Activated T-cell treated with anti-CD3 and anti-CD28 coated beads, Interleukin-2, amount 50 U/mL, for 72 hours (primary cell): ENCODE measurements around the gene CACNA1C. TPM values are rescaled to one million over a fixed set of nuclear protein-coding genes. Genes with fewer than 3 reads are reported as not detected.
A peak's percentile ranks its signal among the peaks of the same experiment; 100 is the strongest.

Experiments
- ATAC-seq, 2 donors: fragments of 150-1000 bp; cut with Tn5 transposase; replicated peaks in 1 of 2; 2 replicates each; pipeline ENCODE4 v1.10.0; 2021; ENCODE audit warnings: moderate library complexity in 2 of 2, mild to moderate bottlenecking in 1 of 2
- DNase-seq, 2 donors: peaks; one replicate each; pipeline ENCODE4 v3.0.0; 2021 to 2022; ENCODE audit warnings: mixed read lengths in 1 of 2
- H3K27ac Mint-ChIP-seq: one replicate; pipeline ENCODE4 v1.8.0; 2022; ENCODE audit warnings: mild to moderate bottlenecking, moderate library complexity, mixed read lengths
- H3K27me3 Mint-ChIP-seq: one replicate; pipeline ENCODE4 v1.8.0; 2022; ENCODE audit warnings: low read depth, mixed read lengths
- H3K36me3 Mint-ChIP-seq, 2 donors: one replicate each; pipeline ENCODE4 v1.8.0; 2022; ENCODE audit warnings: mixed read lengths in 2 of 2, mild to moderate bottlenecking in 1 of 2; ENCODE audit not compliant: insufficient read depth in 2 of 2
- H3K4me1 Mint-ChIP-seq: one replicate; pipeline ENCODE4 v1.8.0; 2022; ENCODE audit warnings: low read depth, mixed read lengths
- H3K4me3 Mint-ChIP-seq, 2 donors: one replicate each; pipeline ENCODE4 v1.8.0; 2022; ENCODE audit warnings: mild to moderate bottlenecking in 2 of 2, mixed read lengths in 2 of 2, moderate library complexity in 2 of 2
- H3K9me3 Mint-ChIP-seq, 2 donors: one replicate each; pipeline ENCODE4 v1.8.0; 2022; ENCODE audit warnings: mixed read lengths in 2 of 2
- total RNA-seq, 2 donors: library from RNA; stranded (reverse); gene quantifications; one replicate each; pipeline ENCODE4 v1.2.3, GENCODE V29; 2022

CACNA1C gene
- total RNA-seq, 2 donors from 2014 or later = 0.14 to 0.21 TPM

DNA sequence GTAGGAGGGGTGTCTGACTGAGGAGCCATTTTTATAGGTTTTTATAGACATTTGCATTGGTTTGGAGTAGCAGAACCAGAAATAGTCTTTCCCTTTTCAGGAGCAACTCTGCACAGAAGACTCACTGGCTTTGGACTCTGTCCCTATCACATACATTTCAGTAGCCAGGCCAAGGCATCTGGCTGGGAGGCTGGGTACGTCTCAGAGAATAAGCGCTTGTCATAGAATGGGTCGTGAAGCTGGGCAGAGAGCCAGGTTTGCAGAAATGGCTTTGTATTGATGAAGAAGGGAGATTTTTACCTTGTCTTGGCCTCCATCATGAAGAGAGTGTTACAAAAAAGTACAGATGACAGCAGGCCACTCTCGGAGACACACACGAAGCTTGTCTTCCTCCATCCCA, 98.6 kb downstream of the CACNA1C start:
- Mint-ChIP-seq H3K27ac (no peak overlapping the region), H3K27me3 (peaks cover 32% of the 10 kb centered on the region), H3K36me3 (peaks cover 0 to 1% of the 10 kb centered on the region in 2 donors), H3K9me3 (no peaks in the 10 kb centered on the region), H3K4me1 (peaks cover 10% of the 10 kb centered on the region), H3K4me3 (no peak overlapping the region)
- ATAC-seq (no peak), DNase-seq (no peak)

DNA sequence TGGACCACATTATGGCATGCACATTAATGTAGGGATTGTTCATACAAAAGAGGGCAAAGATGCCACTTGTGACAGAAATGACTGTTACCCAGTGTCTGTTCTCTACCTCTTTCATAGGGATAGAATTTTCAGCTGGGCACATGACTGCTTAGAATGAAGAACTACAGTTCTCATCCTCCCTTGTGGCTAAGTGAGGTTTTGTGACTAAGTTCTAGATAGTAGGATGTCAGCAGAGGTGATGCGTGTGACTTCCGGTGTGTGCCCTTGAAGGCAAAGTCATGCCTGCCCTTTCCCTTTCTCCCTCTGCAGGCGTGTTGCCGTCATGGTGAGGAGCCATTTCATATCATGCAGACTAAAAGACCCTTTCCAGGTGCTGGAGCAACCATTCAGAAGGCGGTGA, 99.3 kb downstream of the CACNA1C start:
- no peaks in the 10 kb centered on the region for H3K9me3 Mint-ChIP-seq

DNA sequence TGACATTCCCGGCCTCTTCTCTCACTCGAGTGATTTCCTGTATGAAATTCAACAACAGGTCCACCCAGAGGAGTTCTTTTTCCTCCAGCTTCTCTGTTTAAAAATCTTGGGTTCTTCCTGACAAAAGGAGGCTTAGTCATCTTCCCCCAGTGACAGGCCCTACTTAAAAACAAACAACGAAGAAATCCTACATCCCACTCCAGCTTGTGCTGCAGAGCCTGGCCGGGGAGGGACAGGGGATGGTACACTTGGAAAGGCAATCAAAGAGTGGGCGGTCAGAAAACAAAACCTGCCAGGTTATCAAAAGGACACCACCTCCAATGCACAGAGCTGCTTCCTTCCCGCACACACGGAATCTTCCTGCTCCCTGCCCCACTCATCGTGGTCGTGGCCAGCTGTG, 101.3 kb downstream of the CACNA1C start:
- ATAC-seq (no peak), DNase-seq (no peak)
- Mint-ChIP-seq H3K9me3 (no peaks in the 10 kb centered on the region), H3K4me3 (no peak overlapping the region), H3K4me1 (peaks cover 10% of the 10 kb centered on the region), H3K36me3 (peaks cover 0 to under 1% of the 10 kb centered on the region in 2 donors), H3K27me3 (peaks cover 32% of the 10 kb centered on the region), H3K27ac (no peak overlapping the region)

More for the DNA sequence above, 99.3 kb downstream of the CACNA1C start:
- Mint-ChIP-seq H3K4me3 (no peak overlapping the region), H3K36me3 (peaks cover 0 to 1% of the 10 kb centered on the region in 2 donors), H3K4me1 (peaks cover 10% of the 10 kb centered on the region), H3K27ac (no peak overlapping the region), H3K27me3 (peaks cover 32% of the 10 kb centered on the region)
- peak; percentile 16 to 30 for DNase-seq
- ATAC-seq = peak; percentile 79 to 94

DNA sequence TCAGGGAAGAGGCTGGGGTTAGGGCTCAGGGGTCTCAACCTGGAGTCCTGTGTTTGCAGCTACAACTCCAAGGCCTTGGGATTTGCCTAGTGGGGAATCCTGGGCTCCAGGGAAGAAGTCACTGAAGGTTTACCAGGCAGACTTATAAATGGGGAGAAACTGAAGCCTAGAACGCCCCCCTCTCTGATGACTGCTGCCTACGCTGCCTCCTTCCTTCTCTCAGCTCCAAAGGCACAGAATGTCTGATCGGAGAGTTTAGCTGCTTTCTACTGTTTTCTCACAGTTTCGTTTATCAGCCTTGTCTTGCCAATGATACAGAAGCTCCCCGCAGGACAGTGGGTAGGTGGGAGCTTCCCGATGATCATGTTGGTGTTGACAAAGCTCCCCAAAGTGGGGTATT, 101.7 kb downstream of the CACNA1C start:
- no peak overlapping the region for H3K27ac Mint-ChIP-seq
- DNase-seq (no peak), ATAC-seq (no peak)
- peaks cover 10% of the 10 kb centered on the region for H3K4me1 Mint-ChIP-seq
- H3K36me3 Mint-ChIP-seq = no peaks in the 10 kb centered on the region
- H3K4me3 Mint-ChIP-seq = no peak overlapping the region
- no peaks in the 10 kb centered on the region for H3K9me3 Mint-ChIP-seq
- H3K27me3 Mint-ChIP-seq = peaks cover 30% of the 10 kb centered on the region

DNA sequence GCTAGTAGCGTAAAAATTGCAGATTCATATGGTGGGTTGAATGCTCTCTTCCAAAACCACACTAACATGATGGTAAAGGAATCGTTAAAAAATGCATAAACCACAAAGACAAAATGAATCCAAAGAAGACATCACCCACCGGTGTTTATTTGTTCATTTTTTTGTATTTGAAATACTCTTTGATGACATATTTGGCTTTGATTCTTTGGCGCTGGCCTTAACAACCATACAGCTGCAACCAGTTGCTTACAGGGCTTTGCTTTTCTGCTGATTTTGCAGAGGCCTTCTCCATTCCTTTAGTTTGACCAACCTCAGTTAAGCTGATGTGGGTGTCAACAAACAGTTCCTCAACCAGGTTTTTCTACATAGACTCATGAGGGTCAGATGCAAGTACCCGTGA, 103.5 kb downstream of the CACNA1C start:
- H3K36me3 Mint-ChIP-seq = no peaks in the 10 kb centered on the region
- DNase-seq = no peak

DNA sequence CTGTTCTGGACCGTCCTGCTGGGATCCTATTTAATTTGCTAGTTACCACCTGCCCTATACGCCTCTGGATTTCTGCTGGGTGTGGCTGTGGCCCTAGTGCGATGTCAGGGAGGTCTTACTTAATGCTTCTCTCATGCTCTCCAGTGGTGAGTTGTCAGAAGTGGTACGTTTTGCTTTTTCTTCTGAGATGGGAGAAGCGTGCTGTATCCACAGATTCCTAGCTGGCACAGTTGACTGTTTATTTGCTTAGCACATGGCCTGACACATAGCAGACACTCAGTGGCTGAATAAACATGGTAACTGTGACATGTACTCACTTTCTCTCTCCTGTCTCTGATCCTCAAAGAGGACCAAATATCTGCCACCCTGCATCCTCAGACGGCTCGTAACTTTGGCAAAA, 107.3 kb downstream of the CACNA1C start:
- Mint-ChIP-seq H3K4me1 (no peaks in the 10 kb centered on the region), H3K36me3 (no peaks in the 10 kb centered on the region), H3K27me3 (peaks cover 17% of the 10 kb centered on the region), H3K9me3 (peaks cover 0 to 3% of the 10 kb centered on the region in 2 donors), H3K27ac (no peak overlapping the region), H3K4me3 (no peak overlapping the region)
- ATAC-seq = no peak
- DNase-seq = no peak

More for the DNA sequence above, 103.5 kb downstream of the CACNA1C start:
- Mint-ChIP-seq H3K9me3 (no peaks in the 10 kb centered on the region), H3K27me3 (peaks cover 24% of the 10 kb centered on the region), H3K4me1 (no peaks in the 10 kb centered on the region), H3K27ac (no peak overlapping the region), H3K4me3 (no peak overlapping the region)
- no peak for ATAC-seq

DNA sequence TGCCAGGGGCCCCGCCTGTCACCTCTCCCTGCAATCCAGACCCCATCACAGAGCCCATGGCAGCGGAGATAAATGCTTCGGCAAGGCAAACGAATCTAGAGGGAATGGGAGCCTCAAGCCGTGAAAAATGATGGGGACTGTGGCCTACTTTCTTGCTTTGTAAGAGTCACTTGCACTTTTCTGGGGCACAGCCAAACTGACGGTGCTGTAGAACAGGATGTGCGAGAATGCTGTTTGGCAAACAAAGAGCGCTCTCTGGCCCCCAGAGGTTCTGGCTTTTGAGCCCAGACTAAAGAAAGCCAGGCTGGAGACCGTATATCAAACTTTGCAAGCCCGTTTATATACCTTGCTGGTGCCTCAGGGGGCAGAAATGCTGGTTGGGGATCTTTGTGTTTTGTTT, 108.7 kb downstream of the CACNA1C start:
- H3K4me3 Mint-ChIP-seq = no peak overlapping the region

DNA sequence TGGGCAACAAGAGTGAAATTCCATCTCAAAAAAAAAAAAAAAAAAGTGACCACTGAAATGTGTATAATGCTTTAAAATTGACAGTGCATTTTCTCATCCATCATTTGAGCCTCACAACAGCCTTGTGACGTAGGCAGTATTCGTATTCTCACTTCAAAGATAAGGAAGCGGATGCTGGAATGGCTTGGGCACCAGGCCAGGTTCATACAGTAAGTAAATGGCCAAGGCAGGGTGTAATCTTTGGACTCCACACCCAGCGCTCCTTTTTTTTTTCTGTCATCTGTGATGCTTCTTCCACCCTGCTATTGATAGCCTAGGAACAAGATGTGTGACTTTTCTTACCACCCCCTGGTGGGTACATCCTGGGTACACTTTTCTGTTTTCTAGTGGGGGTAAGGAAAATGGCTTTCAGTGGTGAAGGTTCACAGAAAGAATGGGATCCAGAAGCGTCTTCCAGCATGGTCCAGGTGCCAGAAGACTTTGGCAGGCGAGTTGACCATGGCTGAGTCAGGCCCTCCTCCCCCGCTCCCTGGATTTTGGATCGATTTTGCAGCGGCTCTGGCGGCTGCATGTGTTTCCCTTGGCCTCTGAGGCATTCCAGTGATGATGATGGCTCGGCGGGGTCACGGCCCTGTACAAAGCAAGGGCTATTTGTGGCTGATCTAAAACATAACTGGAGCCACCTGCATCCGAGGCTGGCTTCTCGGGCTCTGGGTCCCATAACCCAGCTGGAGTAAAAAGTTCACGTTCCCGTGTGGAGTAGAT, 110.6 kb downstream of the CACNA1C start:
- peaks cover 8 to 15% of the 10 kb centered on the region in 2 donors for H3K9me3 Mint-ChIP-seq
- no peak for ATAC-seq
- no peaks in the 10 kb centered on the region for H3K4me1 Mint-ChIP-seq

More for the DNA sequence above, 108.7 kb downstream of the CACNA1C start:
- Mint-ChIP-seq H3K9me3 (peaks cover under 1 to 5% of the 10 kb centered on the region in 2 donors), H3K36me3 (peaks cover under 1% of the 10 kb centered on the region in 2 donors), H3K27me3 (peaks cover 9% of the 10 kb centered on the region), H3K4me1 (no peaks in the 10 kb centered on the region), H3K27ac (no peak overlapping the region)
- DNase-seq (no peak), ATAC-seq (no peak)

DNA sequence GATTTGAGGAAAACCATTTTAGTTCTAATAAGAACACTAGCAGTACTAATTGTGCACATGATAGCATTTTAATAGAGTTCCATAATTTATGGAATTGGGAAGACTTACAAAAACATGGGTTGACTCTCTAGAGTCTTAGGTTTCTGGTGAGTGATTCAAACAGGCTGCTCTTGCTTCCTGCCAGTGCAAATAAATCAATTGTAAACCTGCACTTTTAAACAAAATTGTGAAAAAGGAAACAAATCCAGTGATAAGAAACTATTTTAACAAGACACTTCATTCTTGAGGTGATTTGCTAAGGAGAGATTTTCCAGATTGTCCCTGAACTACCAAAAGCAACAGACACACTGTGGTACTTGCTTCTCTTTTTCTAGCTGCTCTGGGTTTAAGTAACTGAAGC, 112.2 kb downstream of the CACNA1C start:
- ATAC-seq = no peak
- DNase-seq = no peak
- H3K27me3 Mint-ChIP-seq = peaks cover 9% of the 10 kb centered on the region
- H3K4me3 Mint-ChIP-seq = no peak overlapping the region
- peaks cover 8 to 15% of the 10 kb centered on the region in 2 donors for H3K9me3 Mint-ChIP-seq
- no peak overlapping the region for H3K27ac Mint-ChIP-seq
- H3K36me3 Mint-ChIP-seq = peaks cover 3% of the 10 kb centered on the region in 2 donors
- H3K4me1 Mint-ChIP-seq = no peaks in the 10 kb centered on the region

More for the DNA sequence above, 110.6 kb downstream of the CACNA1C start:
- Mint-ChIP-seq H3K27me3 (peaks cover 9% of the 10 kb centered on the region), H3K4me3 (no peak overlapping the region), H3K36me3 (peaks cover 3% of the 10 kb centered on the region in 2 donors), H3K27ac (no peak overlapping the region)
- no peak for DNase-seq

DNA sequence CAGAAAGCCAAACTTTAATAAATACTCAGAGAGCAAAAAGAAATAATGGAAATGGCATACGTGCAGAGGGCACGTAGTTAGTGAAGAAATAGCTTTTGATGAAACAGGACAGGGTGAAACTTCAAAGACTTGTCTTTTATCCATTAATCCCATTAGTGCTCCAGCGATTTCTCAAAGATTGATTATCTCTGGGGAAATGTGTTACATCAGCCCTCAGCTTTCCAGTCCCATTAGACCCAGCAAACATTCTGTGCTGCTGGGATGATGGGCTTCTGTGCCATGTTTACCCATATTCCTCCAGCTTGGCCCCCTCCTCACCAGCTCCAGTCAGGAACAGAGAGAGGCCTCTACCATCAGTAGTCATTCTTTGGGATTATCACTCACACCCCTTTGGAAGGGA, 113.1 kb downstream of the CACNA1C start:
- no peak overlapping the region for H3K4me3 Mint-ChIP-seq
- H3K27me3 Mint-ChIP-seq = peaks cover 9% of the 10 kb centered on the region
- ATAC-seq = no peak
- peaks cover 8 to 17% of the 10 kb centered on the region in 2 donors for H3K9me3 Mint-ChIP-seq
- DNase-seq = no peak
- H3K27ac Mint-ChIP-seq = no peak overlapping the region
- H3K36me3 Mint-ChIP-seq = peaks cover 3% of the 10 kb centered on the region in 2 donors
- no peaks in the 10 kb centered on the region for H3K4me1 Mint-ChIP-seq

DNA sequence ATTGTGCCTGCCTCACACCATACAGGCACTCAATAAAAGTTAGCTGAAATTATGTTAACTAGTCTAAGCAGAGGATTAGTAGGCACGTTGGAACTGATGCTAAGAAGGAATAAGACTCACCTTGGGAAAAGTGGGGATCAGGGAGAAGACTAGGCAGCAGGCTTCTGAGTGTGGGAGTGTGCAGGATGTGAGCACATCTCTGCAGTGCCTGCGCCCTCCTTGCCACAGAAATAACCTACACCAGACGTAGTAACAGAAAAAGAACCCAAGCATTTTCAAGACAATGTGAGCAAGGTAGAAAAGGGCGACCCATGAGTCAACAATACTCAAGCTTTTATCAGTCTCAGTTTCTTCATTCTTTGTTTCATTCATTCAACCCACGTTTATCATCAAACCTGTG, 113.9 kb downstream of the CACNA1C start:
- H3K4me1 Mint-ChIP-seq = no peaks in the 10 kb centered on the region
- H3K4me3 Mint-ChIP-seq = no peak overlapping the region
- H3K27ac Mint-ChIP-seq = no peak overlapping the region
- H3K9me3 Mint-ChIP-seq = peaks cover 8 to 17% of the 10 kb centered on the region in 2 donors
- ATAC-seq (no peak), DNase-seq (no peak)
- H3K27me3 Mint-ChIP-seq = peaks cover 9% of the 10 kb centered on the region
- peaks cover 3% of the 10 kb centered on the region in 2 donors for H3K36me3 Mint-ChIP-seq

DNA sequence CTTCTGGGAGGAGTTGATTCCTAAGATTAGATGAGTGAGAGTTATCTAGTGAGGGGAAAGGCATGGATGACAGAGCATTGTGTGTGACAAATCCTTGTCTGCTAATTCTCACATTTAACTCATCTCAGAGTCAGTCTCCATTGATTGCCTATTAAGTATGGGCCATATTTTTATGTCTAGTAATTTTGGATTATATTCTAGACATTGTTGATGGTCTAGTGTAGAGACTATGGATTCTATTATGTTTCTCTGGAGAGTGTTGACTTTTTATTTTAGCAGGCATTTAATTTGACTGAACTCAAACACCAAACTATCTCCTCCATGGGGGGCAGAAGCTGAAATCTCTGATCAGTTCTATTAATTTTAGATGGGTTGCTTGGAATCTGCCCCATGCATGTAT, 114.4 kb downstream of the CACNA1C start:
- Mint-ChIP-seq H3K27me3 (peaks cover 9% of the 10 kb centered on the region), H3K27ac (no peak overlapping the region), H3K4me3 (no peak overlapping the region), H3K9me3 (peaks cover 8 to 17% of the 10 kb centered on the region in 2 donors), H3K36me3 (peaks cover 3% of the 10 kb centered on the region in 2 donors), H3K4me1 (no peaks in the 10 kb centered on the region)
- ATAC-seq = no peak
- no peak for DNase-seq

DNA sequence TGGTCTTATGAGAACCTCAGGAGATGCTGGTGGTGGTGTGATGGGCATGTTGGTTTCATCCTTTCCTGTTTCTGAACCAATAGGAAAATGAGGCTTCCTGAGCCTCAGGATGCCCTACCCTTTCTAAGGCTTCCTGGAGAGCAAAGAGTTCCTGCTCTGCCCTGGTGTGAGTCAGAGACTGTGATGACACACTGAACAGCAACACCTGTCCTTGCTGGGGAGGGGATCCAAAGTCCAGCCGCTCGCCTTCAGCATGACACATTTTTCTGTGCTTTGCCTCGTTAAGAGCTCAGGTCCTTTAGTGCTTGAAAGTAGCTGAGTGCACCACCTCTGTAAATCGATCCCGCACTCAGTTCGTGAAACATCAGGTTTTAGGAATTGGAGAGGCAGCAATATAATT, 116.0 kb downstream of the CACNA1C start:
- H3K27me3 Mint-ChIP-seq = peaks cover 9% of the 10 kb centered on the region
- no peak for ATAC-seq
- H3K27ac Mint-ChIP-seq = no peak overlapping the region
- no peak overlapping the region for H3K4me3 Mint-ChIP-seq
- H3K36me3 Mint-ChIP-seq = peaks cover 3% of the 10 kb centered on the region in 2 donors
- DNase-seq = no peak
- no peaks in the 10 kb centered on the region for H3K4me1 Mint-ChIP-seq
- H3K9me3 Mint-ChIP-seq = peaks cover 8 to 17% of the 10 kb centered on the region in 2 donors

DNA sequence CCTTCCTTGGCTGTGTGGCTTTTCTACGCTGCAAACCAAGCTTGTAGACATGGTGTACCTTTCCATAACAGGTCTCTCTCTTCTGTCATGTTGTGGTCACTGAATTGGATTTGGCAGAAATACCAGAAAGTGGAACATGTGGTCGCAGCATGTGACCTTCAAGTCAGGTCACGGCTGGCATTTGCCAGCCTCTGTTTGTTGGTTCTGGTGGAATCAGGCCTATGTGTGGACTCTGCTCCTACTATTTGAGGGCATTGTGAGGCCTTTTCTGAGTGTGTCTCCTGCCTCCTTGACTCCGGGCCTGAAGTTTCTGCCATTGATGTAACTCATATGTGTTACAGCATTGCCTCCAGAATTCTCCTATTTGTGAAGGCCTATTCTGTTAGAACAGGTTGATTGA, 116.7 kb downstream of the CACNA1C start:
- Mint-ChIP-seq H3K36me3 (peaks cover 3% of the 10 kb centered on the region in 2 donors), H3K27me3 (peaks cover 4% of the 10 kb centered on the region), H3K4me3 (no peak overlapping the region), H3K9me3 (peaks cover 8 to 17% of the 10 kb centered on the region in 2 donors), H3K4me1 (no peaks in the 10 kb centered on the region), H3K27ac (no peak overlapping the region)
- DNase-seq = no peak
- ATAC-seq = no peak
